ENCODE data around the gene FAM90A1.
"Not testable (repeated sequence)": the region's sequence is repeated elsewhere in the genome, so short reads cannot be mapped to it uniquely, and the experiment has no call there.

GRCh38 chr12:8254705-8255104 is 27.3 kb upstream of the FAM90A1 start:
- TF ChIP-seq CTCF, POLR2AphosphoS5 (IDR thresholded peaks at IDR 0.05): not testable (repeated sequence)
